Posterior vena cava (tissue), 2 donors: ENCODE results near the gene CAMSAP1. TPM values are rescaled to one million over a fixed set of nuclear protein-coding genes. Genes with fewer than 3 reads are reported as not detected.
A peak's percentile ranks its signal among the peaks of the same experiment; 100 is the strongest.
"Not testable (repeated sequence)": the region's sequence is repeated elsewhere in the genome, so short reads cannot be mapped to it uniquely, and the experiment has no call there.

Source experiments
- DNase-seq: peaks from one replicate; pipeline ENCODE4 v3.0.0-alpha.2; 2020; ENCODE audit warnings: low spot score
- intact Hi-C, 2 donors: fragments of 100-400 bp; cut with DNase I; formaldehyde crosslinking; loops; one replicate each; pipeline versions ENCODE4 v1.14.1 to v1.14.2; 2022 to 2023
- long read RNA-seq, 2 donors: library from polyadenylated mRNA; unstranded; transcript quantifications; one replicate each; pipeline ENCODE4 v2.0.0, GENCODE V29; 2020 to 2021
- total RNA-seq, 2 donors: library from RNA; stranded (reverse); fragmentation: NEBNext Ultra II Directional; extraction: Animal tissue kit (Norgen Biotek cat#: 25700); gene quantifications; one replicate each; pipeline ENCODE4 v1.2.1, GENCODE V29; 2021
- donor health status: DM: yes; HTN: yes; CAD: no.
- donor health status: DM: yes; HTN: yes; CAD: no.

Gene CAMSAP1
- 10 to 100 TPM; 20.8 to 24.1 TPM for total RNA-seq
- long read RNA-seq, donor 1, partial matches to known transcripts: 0 of 1 reads
- long read RNA-seq, donor 1, other reads (novel, unspliced or antisense): 0 of 1 reads
- long read RNA-seq, donor 2, partial matches to known transcripts: 4 of 5 reads
- long read RNA-seq, donor 2, other reads (novel, unspliced or antisense): 0 of 5 reads

- intact Hi-C loops: no loop called here
- peak; percentile 98 for DNase-seq
Observed at GRCh38 chr9:135907431-135908092, at the start of gene CAMSAP1. TSS of gene CAMSAP1 (minus strand) at chr9:135907546. CDS start at chr9:135907159, 387 bp downstream.

DNA sequence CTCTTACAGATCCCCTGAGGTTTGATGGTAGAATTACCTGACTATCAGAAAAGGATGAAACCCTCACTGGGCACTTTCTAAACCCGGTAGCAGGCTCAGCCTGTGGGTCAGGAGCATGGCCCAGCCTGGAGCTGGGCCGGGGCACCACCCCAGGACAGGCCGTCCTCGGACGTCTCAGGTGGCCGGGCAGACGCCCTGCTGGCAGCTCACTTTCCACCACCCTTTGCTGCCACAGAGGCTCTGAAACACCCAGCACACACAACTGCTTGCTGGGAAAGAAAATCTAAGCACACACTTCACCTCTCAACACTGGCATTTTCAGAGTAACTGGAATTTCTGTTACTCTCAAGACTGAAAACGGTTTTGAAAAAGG is 49.4 kb upstream of the CAMSAP1 start:
- intact Hi-C loops: no loop called here
- DNase-seq: no peak

GRCh38 chr9:135955934-135956801 is 48.8 kb upstream of the CAMSAP1 start:
- DNase-seq: no peak
- intact Hi-C loops: no loop called here

DNA sequence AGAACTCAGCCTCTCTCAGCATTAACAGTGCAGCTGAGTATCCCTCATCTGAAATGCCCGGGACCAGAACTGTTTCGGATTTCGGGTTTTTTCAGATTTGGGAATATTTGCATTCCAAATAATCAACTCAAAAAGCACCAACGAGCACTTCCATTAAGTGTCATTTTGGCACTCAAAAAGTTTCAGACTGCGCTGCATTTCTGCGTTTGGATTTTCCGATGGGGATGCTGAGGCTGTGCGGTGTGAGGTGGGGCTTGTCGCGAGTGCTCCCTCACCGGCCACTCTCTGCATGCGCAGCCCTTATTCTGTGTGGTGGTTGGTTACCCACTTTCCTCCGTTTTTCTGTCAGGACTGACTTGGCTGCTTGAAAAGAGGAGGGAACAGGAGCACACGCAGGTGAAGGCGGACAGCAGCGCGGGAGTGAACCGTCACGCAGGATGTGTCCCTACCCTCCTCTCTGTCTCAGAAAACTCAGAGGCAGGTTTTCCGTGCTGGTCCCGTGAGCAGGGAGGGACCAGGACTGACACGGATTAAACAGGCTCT is 45.4 kb upstream of the CAMSAP1 start:
- intact Hi-C loops: no loop called here
- no peak for DNase-seq

GRCh38 chr9:135951889-135952663 is 44.7 kb upstream of the CAMSAP1 start:
- intact Hi-C loops: no loop called here
- DNase-seq: no peak

GRCh38 chr9:135951310-135951709 is 44.0 kb upstream of the CAMSAP1 start:
- intact Hi-C loops, DNase-seq: not testable (repeated sequence)

DNA sequence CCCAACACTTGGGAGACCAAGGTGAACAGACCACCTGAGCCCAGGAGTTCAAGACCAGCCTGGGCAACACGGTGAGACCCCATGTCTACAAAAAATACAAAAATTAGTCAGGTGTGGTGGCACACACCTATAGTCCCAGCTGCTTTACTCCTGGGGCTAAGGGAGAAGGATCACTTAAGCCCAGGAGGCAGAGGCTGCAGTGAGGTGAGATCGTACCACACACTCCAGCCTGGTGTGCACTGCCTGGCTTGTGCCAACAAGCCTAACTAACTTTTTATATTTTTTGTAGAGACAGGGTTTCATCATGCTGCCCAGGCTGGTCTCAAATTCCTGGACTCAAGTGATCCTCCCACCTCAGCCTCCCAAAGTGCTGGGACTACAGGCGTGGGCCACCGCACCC is 43.5 kb upstream of the CAMSAP1 start:
- intact Hi-C loops, DNase-seq: not testable (repeated sequence)

- intact Hi-C loops: no loop called here
- DNase-seq: no peak
Observed at GRCh38 chr9:135950135-135950682, 42.9 kb upstream of the CAMSAP1 start.

- DNase-seq: no peak
Observed at GRCh38 chr9:135949501-135950134, 42.3 kb upstream of the CAMSAP1 start.

GRCh38 chr9:135948968-135949367 is 41.6 kb upstream of the CAMSAP1 start:
- intact Hi-C loops: no loop called here
- DNase-seq: no peak

More at GRCh38 chr9:135949501-135950134, 42.3 kb upstream of the CAMSAP1 start:
- intact Hi-C loops: no loop called here

- intact Hi-C loops: no loop called here
- no peak for DNase-seq
Observed at GRCh38 chr9:135948446-135948845, 41.1 kb upstream of the CAMSAP1 start.

GRCh38 chr9:135947582-135947981 is 40.2 kb upstream of the CAMSAP1 start:
- no peak for DNase-seq
- intact Hi-C loops: no loop called here

DNA sequence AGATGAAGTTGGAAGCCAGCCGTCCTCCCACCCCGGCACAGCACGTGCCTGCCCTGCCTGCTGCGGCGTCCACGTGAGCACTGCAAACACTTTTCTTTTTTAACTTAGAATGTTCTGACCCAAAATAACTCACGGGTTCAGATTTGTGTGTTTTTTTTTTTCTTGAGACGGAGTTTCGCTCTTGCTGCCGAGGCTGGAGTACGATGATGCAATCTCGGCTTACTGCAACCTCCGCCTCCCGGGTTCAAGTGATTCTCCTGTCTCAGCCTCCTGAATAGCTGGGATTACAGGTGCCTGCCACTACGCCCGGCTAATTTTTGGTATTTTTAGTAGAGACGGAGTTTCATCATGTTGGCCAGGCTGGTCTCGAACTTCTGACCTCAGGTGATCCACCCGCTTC is 39.8 kb upstream of the CAMSAP1 start:
- intact Hi-C loops, DNase-seq: not testable (repeated sequence)

DNA sequence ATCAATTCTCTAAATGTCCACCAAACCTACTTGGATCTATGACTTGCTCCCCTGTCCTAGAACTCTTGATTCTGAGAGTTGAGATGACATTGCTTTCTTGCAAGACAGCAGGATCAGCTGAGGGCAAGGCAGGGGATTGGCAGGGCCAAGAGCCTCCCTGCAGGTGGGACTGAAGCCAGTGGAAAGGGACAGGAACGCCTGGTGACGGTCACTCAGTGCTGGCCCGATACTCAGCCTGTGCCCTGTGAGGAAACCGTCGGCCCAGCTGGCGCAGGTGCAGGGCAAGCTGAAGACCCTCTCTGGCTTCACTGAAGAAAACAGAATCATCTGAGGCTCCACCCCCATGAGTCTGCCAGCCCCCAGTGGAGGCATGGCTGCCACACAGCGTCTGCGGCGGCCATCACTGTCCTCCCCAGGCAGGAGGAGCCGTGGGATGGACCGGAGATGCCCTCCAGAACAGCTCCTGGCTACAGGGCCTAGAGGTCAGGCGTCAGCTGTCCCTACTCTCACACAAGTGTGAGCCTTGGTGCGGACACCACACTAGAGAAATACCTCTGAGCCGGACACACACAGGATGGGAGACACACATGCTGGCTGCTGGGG is 39.1 kb upstream of the CAMSAP1 start:
- no peak for DNase-seq
- intact Hi-C loops: no loop called here

DNA sequence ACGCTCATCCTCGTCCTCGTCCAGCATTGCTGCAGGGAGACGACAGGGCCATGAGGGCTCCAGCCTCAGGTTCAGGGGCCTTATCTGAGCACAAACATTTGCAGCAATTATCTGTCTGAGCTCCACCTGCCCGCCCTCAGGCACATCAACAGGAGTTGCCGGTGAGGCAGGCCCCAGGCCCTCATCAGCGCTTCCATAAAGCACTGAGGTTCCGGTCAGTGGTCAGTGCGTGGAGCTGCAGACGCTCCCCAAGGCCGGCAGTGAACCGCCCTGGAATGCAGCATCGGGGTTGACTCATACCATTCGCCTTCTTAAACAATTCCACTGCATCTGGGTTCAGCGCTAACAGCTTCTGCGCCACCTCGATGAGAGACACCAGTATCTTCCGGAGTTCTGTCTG is 38.6 kb upstream of the CAMSAP1 start:
- intact Hi-C loops: no loop called here
- no peak for DNase-seq

DNA sequence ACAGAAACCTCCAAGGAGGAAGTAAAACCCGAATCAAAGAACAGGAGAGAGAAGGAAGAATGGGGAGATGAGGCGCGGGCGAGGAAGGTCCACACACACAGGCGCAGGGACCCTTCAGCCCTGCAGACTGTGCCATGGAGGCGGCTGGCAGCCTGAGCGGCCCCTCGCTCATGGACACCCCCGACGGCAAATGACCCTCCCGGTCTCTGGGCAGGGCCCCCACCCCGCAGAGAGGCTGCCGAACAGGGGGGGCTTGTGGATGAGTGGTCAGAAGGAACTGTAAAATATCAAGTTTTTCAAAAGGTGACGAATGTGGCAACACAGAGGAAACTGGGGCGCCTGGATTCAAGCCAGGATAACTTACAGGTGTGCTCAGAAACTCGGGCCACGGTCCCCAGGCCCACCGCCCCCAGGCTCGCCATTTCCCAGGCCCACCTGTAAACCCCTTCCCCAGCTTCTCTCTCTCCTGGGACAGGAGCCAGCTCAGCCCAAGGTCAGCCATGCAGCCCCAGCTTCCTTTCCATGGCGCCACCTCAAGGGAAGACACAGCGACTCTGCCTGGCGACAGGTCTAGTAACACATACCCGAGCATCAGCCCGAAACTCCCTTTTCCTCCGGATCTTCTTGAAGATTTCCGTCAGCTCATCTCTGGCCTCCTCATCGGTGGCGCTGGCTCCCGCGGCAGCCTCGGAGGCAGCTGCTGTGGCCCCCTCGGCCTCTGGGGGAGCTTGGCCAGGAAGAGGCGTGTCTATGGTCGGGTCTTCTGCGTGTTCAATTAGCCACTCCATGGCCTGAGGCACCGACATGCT is 37.3 kb upstream of the CAMSAP1 start:
- intact Hi-C loops: no loop called here
- DNase-seq: no peak

DNA sequence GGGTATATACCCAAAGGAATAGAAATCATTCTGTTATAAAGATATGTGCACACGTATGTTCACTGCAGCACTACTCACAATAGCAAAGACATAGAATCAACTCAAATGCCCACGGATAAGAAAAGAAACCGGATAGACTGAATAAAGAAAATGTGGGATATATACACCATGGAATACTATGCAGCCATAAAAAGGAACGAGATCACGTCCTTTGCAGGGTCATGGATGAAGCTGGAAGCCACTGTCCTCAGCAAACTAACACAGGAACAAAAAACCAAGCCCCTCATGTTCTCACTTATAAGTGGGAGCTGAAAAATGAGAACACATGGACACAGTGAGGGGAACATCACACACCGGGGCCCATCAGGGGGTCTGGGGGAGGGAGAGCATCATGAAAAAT is 36.3 kb upstream of the CAMSAP1 start:
- intact Hi-C loops, DNase-seq: not testable (repeated sequence)
